Kidney glomerular epithelial cell (primary cell): ENCODE data around the gene IFT81.
"Not testable (repeated sequence)": the region's sequence is repeated elsewhere in the genome, so short reads cannot be mapped to it uniquely, and the experiment has no call there.

Source experiments
- DNase-seq: peaks from one replicate; lab custom pipeline; 2025; lab: John Stamatoyannopoulos, UW

The IFT81 gene, protein sequence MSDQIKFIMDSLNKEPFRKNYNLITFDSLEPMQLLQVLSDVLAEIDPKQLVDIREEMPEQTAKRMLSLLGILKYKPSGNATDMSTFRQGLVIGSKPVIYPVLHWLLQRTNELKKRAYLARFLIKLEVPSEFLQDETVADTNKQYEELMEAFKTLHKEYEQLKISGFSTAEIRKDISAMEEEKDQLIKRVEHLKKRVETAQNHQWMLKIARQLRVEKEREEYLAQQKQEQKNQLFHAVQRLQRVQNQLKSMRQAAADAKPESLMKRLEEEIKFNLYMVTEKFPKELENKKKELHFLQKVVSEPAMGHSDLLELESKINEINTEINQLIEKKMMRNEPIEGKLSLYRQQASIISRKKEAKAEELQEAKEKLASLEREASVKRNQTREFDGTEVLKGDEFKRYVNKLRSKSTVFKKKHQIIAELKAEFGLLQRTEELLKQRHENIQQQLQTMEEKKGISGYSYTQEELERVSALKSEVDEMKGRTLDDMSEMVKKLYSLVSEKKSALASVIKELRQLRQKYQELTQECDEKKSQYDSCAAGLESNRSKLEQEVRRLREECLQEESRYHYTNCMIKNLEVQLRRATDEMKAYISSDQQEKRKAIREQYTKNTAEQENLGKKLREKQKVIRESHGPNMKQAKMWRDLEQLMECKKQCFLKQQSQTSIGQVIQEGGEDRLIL

DNA sequence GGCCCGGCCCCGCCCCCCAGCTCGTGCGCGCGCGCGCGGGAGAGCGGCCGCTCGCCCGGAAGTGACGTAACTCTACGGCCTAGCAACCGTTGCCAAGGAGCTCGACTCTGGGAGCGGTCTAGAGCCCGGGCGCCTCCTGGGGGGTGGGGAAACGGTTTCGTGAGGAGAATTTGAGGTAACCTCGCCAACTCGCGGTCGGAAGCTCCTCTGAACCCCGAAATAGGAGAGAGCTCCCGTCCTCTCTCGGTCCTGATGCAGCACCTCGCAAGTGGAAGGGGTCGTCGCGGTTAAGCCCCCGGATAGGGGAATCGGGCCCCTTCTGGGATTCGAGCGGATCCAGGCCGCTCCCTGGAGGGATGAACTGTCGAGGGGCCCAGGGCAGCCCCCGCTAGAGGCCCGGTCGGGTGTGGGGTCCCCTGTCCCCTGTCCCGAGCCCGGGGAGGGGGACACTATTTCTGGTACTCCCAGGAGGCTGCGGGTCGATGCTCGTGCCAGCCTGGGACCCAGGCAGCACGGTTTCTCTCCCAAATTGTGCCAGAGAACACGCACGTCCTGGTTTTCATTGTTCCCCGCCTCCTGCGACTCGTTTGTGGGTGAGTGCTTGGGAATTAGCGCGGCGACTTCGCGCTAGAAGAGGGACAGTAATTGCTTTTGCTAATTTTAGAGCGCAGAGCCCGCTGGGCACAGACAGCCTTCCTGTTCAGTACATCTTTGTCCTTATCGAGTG lies at the start of gene IFT81:
TSS of gene IFT81 (plus strand) at position 89 of the 727 bp plus-strand sequence. CDS start 3,024 bp downstream, outside the sequence.
- DNase-seq = peak; percentile 71

GRCh38 chr12:110075880-110076279 lies 48.3 kb upstream of the IFT81 start:
- no peak for DNase-seq

GRCh38 chr12:110077800-110078199 lies 46.4 kb upstream of the IFT81 start:
- DNase-seq = no peak

DNA sequence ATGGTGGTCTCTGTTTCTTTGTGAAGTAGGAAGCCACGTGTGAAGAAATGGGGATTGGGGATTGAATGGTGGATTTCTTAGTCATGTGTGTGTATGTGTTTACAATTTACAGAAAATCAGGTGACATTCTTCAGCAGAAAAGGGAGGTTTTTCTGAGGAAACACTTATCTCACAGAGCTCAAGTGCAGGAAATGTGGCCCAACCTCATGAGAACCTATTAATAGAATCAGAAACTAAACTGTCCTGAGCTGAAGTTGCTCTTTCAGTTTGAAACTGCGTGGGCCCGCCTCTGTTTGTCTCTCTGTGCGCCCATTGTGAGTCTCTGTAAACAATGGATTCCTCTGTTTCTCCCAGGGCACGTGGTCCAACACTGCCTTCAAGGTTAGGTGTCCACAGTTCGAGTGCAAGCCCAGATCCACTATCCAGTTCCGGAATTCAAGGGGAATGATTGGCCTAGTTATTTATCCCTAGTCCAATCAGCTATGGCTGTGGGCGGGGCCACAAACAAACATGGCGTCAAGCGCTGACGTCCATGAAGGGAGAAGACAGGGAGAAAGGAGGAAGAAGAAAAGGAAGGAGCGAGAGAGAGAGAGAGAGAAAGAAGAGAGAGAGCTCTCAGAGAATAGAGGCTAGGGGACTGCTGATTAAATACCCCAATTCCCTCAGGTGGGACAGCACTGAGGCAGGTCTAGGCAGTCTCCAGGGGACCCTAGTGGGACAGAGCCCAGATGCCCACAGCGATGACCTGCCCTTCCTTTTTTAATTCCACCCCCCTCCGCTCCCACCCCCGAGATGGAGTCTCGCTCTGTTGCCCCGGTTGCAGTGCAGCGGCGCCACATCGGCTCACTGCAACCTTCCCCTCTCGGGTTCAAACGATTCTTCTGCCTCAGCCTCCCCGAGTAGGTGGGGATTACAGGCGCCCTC lies 44.4 kb upstream of the IFT81 start:
- no peak for DNase-seq

GRCh38 chr12:110080410-110080809 lies 43.7 kb upstream of the IFT81 start:
- DNase-seq = no peak

DNA sequence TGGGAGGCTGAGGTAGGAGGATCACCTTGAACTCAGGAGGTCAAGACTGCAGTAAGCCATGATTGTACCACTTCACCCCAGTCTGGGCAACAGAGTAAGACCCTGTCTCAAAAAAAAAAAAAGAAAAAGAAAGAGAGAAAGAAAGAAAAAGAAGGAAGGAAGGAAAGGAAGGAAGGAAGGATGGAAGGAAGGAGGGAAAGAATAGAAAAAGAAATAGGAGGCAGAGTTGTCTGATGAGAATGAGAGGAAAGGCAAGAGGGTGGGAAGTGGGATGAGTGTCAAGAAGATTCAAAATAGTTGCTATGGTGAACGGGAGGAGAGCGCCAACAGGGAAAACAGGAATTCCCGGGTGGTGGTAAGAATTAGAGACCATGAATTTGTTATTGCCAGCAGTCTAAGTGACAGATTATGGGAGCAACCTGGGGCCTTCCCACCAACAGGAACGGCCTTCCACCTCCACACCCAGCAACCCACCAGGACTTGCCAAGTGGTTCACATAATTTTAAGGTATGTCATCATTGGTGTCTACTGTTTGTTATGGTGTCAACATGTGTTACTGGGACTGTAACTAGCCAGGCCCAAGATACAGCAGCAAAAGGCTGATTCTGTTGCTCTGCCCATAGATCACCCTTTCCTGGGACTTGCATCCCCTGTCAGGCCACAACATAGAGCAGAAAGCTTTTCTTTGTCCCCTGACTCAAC lies 39.7 kb upstream of the IFT81 start:
- DNase-seq = no peak

GRCh38 chr12:110088216-110088615 lies 35.9 kb upstream of the IFT81 start:
- not testable (repeated sequence) for DNase-seq

- no peak for DNase-seq
These were observed 35.2 kb upstream of the IFT81 start for GRCh38 chr12:110088936-110089335.

GRCh38 chr12:110090266-110091135 lies 33.7 kb upstream of the IFT81 start:
- DNase-seq = no peak

- no peak for DNase-seq
These were observed 32.9 kb upstream of the IFT81 start for GRCh38 chr12:110091136-110091711.

GRCh38 chr12:110093631-110094311 lies 30.4 kb upstream of the IFT81 start:
- no peak for DNase-seq

GRCh38 chr12:110100315-110100970 lies 23.7 kb upstream of the IFT81 start:
- peak; percentile 64 for DNase-seq

- peak; percentile 27 for DNase-seq
These were observed 21.9 kb upstream of the IFT81 start for GRCh38 chr12:110102255-110102654.

- DNase-seq = no peak
These were observed 19.7 kb upstream of the IFT81 start for GRCh38 chr12:110104188-110105094.

GRCh38 chr12:110105159-110105558 lies 19.0 kb upstream of the IFT81 start:
- DNase-seq = no peak

GRCh38 chr12:110105986-110106385 lies 18.2 kb upstream of the IFT81 start:
- no peak for DNase-seq
